Right lobe of liver (tissue), 5 donors: Measurements from ENCODE around the gene DYNLT5. TPM values are rescaled to one million over a fixed set of nuclear protein-coding genes. Genes with fewer than 3 reads are reported as not detected.

Experiments used
- total RNA-seq, 6 experiments: library from RNA; depleted of rRNA in 2 of 6; stranded (reverse); fragments of >200 nt in 2 of 6; fragmentation: NEBNext Ultra II Directional in 3 of 6; extraction: Animal tissue kit (Norgen Biotek cat#: 25700) in 3 of 6; gene quantifications; one replicate each; pipeline versions ENCODE4 v1.1.0 to v1.2.4, GENCODE V29; 2016 to 2023
- donor health status: DM: no; HTN: no; CAD: no.
- donor health status: DM: no; HTN: no; CAD: no.
- donor health status: DM: no; HTN: yes; CAD: no.
- donor health status: DM: no; HTN: yes; CAD: no.

Gene DYNLT5
- total RNA-seq, 6 experiments from 2014 or later = 0.44 to 2.4 (median 1.3) TPM

Other genes with a start within 250 kb of the DYNLT5 start
- 1 to 10 TPM in 3 of 6 experiments, under 1 TPM in 2, not detected in 1; 0.09 to 1.3 (median 1.1) TPM for gene SGIP1, start 218.3 kb upstream of the DYNLT5 start, total RNA-seq
- gene INSL5, start 48.8 kb downstream of the DYNLT5 start, total RNA-seq = not detected
- gene DNAI4, start 172.4 kb downstream of the DYNLT5 start, total RNA-seq = 1 to 10 TPM in 4 of 6 experiments, under 1 TPM in 2; 0.80 to 3.4 (median 1.4) TPM
- gene MIER1, start 172.5 kb downstream of the DYNLT5 start, total RNA-seq = 10 to 100 TPM; 11.8 to 27.0 (median 19.3) TPM